T-helper 1 cell treated with Interleukin-12 subunit alpha and Interleukin-12 subunit beta and Interleukin-4 antibody, amounts not matched to agents 30 μg/mL and 1 μg/mL, for 36 hours (primary cell): ENCODE data around the gene NR5A2.

Experiments used
- H3K27ac Mint-ChIP-seq: one replicate; pipeline ENCODE4 v1.8.0; 2021; ENCODE audit warnings: mild to moderate bottlenecking, mixed read lengths
- H3K27me3 Mint-ChIP-seq: one replicate; pipeline ENCODE4 v1.8.0; 2021; ENCODE audit warnings: low read depth, mixed read lengths
- H3K36me3 Mint-ChIP-seq: one replicate; pipeline ENCODE4 v1.8.0; 2021; ENCODE audit warnings: low read depth, mixed read lengths
- H3K4me1 Mint-ChIP-seq: one replicate; pipeline ENCODE4 v1.8.0; 2021; ENCODE audit warnings: low read depth, mixed read lengths
- H3K4me3 Mint-ChIP-seq: one replicate; pipeline ENCODE4 v1.8.0; 2021; ENCODE audit warnings: mild to moderate bottlenecking, moderate library complexity, mixed read lengths
- H3K9me3 Mint-ChIP-seq: one replicate; pipeline ENCODE4 v1.8.0; 2021; ENCODE audit warnings: mixed read lengths

The NR5A2 gene

GRCh38 chr1:200217703-200218102, 190.2 kb downstream of the NR5A2 start:
- H3K27me3 Mint-ChIP-seq, result peaks cover 13% of the 10 kb centered on the region
- peak overlapping the region; percentile 19 for H3K27ac Mint-ChIP-seq
- no peak overlapping the region for H3K4me3 Mint-ChIP-seq
- peaks cover 8% of the 10 kb centered on the region for H3K36me3 Mint-ChIP-seq
- H3K4me1 Mint-ChIP-seq, result peaks cover 13% of the 10 kb centered on the region
- H3K9me3 Mint-ChIP-seq, result peaks cover 8% of the 10 kb centered on the region

- Mint-ChIP-seq H3K27ac (no peak overlapping the region), H3K9me3 (no peaks in the 10 kb centered on the region), H3K4me3 (no peak overlapping the region), H3K36me3 (peaks cover 6% of the 10 kb centered on the region), H3K27me3 (peaks cover 7% of the 10 kb centered on the region), H3K4me1 (peaks cover 31% of the 10 kb centered on the region)
These were observed 194.2 kb downstream of the NR5A2 start for GRCh38 chr1:200221614-200222282.

- Mint-ChIP-seq H3K9me3 (no peaks in the 10 kb centered on the region), H3K4me1 (peaks cover 31% of the 10 kb centered on the region), H3K4me3 (no peak overlapping the region), H3K36me3 (peaks cover 6% of the 10 kb centered on the region), H3K27ac (no peak overlapping the region), H3K27me3 (peaks cover 9% of the 10 kb centered on the region)
These were observed 195.7 kb downstream of the NR5A2 start for GRCh38 chr1:200223207-200223606.

GRCh38 chr1:200223613-200224012, 196.1 kb downstream of the NR5A2 start:
- H3K27me3 Mint-ChIP-seq, result peaks cover 13% of the 10 kb centered on the region
- H3K9me3 Mint-ChIP-seq, result no peaks in the 10 kb centered on the region
- no peak overlapping the region for H3K27ac Mint-ChIP-seq
- no peak overlapping the region for H3K4me3 Mint-ChIP-seq
- H3K4me1 Mint-ChIP-seq, result peaks cover 32% of the 10 kb centered on the region
- peaks cover 6% of the 10 kb centered on the region for H3K36me3 Mint-ChIP-seq

GRCh38 chr1:200224315-200224714, 196.8 kb downstream of the NR5A2 start:
- H3K4me3 Mint-ChIP-seq, result no peak overlapping the region
- H3K36me3 Mint-ChIP-seq, result peaks cover 6% of the 10 kb centered on the region
- H3K9me3 Mint-ChIP-seq, result no peaks in the 10 kb centered on the region
- H3K4me1 Mint-ChIP-seq, result peaks cover 30% of the 10 kb centered on the region
- peaks cover 13% of the 10 kb centered on the region for H3K27me3 Mint-ChIP-seq
- H3K27ac Mint-ChIP-seq, result no peak overlapping the region

GRCh38 chr1:200226268-200226968, 198.9 kb downstream of the NR5A2 start:
- Mint-ChIP-seq H3K4me1 (peaks cover 30% of the 10 kb centered on the region), H3K27ac (peak overlapping the region; percentile 45), H3K36me3 (peaks cover 6% of the 10 kb centered on the region), H3K27me3 (peaks cover 13% of the 10 kb centered on the region), H3K4me3 (peak overlapping the region; percentile 32), H3K9me3 (no peaks in the 10 kb centered on the region)

GRCh38 chr1:200226969-200227303, 199.4 kb downstream of the NR5A2 start:
- no peak overlapping the region for H3K27ac Mint-ChIP-seq
- H3K4me1 Mint-ChIP-seq, result peaks cover 27% of the 10 kb centered on the region
- no peak overlapping the region for H3K4me3 Mint-ChIP-seq
- no peaks in the 10 kb centered on the region for H3K9me3 Mint-ChIP-seq
- peaks cover 3% of the 10 kb centered on the region for H3K36me3 Mint-ChIP-seq
- H3K27me3 Mint-ChIP-seq, result peaks cover 10% of the 10 kb centered on the region
